OCI-LY1 (cell line): Measurements from ENCODE around the gene PCCB.

Source experiments
- EZH2 ChIP-seq: fragments of 200-600 bp; sonication (generic), shearing (Covaris generic); IDR thresholded peaks from 2 replicates; pipeline ENCODE4 v1.8.0; 2017; ENCODE audit warnings: borderline replicate concordance, mixed run types, mild to moderate bottlenecking, antibody characterized with exemption, low read length, moderate library complexity, mixed read lengths
- TF ChIP-seq, protein P1 (sequence below): fragments of 200-600 bp; sonication (generic), shearing (Covaris generic); IDR thresholded peaks from 2 replicates; pipeline ENCODE4 v1.5.1; 2017; ENCODE audit warnings: mild to moderate bottlenecking, antibody characterized with exemption, low read length, moderate library complexity, mixed read lengths

- TF ChIP-seq, protein P1, sequence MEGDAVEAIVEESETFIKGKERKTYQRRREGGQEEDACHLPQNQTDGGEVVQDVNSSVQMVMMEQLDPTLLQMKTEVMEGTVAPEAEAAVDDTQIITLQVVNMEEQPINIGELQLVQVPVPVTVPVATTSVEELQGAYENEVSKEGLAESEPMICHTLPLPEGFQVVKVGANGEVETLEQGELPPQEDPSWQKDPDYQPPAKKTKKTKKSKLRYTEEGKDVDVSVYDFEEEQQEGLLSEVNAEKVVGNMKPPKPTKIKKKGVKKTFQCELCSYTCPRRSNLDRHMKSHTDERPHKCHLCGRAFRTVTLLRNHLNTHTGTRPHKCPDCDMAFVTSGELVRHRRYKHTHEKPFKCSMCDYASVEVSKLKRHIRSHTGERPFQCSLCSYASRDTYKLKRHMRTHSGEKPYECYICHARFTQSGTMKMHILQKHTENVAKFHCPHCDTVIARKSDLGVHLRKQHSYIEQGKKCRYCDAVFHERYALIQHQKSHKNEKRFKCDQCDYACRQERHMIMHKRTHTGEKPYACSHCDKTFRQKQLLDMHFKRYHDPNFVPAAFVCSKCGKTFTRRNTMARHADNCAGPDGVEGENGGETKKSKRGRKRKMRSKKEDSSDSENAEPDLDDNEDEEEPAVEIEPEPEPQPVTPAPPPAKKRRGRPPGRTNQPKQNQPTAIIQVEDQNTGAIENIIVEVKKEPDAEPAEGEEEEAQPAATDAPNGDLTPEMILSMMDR = no peak
- no peak for TF ChIP-seq EZH2
Measured at GRCh38 chr3:136237103-136237502, 13.0 kb upstream of the PCCB start.
